ENCODE results near the gene E4F1.

GRCh38 chr16:2237102-2237482 lies 13.7 kb downstream of the E4F1 start:
- TF ChIP-seq CTCF (IDR thresholded peaks at IDR 0.05 in 4 of 5, conservative IDR thresholded peaks at IDR 0.05 in 1 of 5) (no peak), POLR2A (IDR thresholded peaks at IDR 0.05) (no peak)

Measured in gastrocnemius medialis (tissue), 4 donors.